Renal pelvis (tissue), 4 donors: ENCODE results near the gene RPS2. TPM values are rescaled to one million over a fixed set of nuclear protein-coding genes. Genes with fewer than 3 reads are reported as not detected.

Source experiments
- DNase-seq: peaks from one replicate; pipeline ENCODE4 v3.0.0-alpha.2; 2013
- polyA plus RNA-seq, 3 donors: library from polyadenylated mRNA; unstranded; fragments of 120-200 nt; gene quantifications; one replicate each; pipeline ENCODE4 v1.2.1, GENCODE V29; 2013; ENCODE audit not compliant: insufficient read length in 3 of 3

RPS2 gene
- polyA plus RNA-seq, 3 donors = 1,943 to 2,404 (median 2,241) TPM

GRCh38 chr16:2002406-2003230 is 38.0 kb upstream of the RPS2 start:
- no peak for DNase-seq

- DNase-seq = no peak
These were observed 37.1 kb upstream of the RPS2 start for GRCh38 chr16:2001456-2002355.

- DNase-seq = no peak
These were observed 36.4 kb upstream of the RPS2 start for GRCh38 chr16:2001035-2001434.

- no peak for DNase-seq
These were observed 35.4 kb upstream of the RPS2 start for GRCh38 chr16:1999866-2000514.

GRCh38 chr16:1998852-1999801 is 34.5 kb upstream of the RPS2 start:
- no peak for DNase-seq

- no peak for DNase-seq
These were observed 33.8 kb upstream of the RPS2 start for GRCh38 chr16:1998360-1998835.

GRCh38 chr16:1997494-1998359 is 33.1 kb upstream of the RPS2 start:
- DNase-seq = no peak

- DNase-seq = no peak
These were observed 29.1 kb upstream of the RPS2 start for GRCh38 chr16:1993731-1994131.

GRCh38 chr16:1992704-1993317 is 28.2 kb upstream of the RPS2 start:
- DNase-seq = no peak

- peak; percentile 87 for DNase-seq
These were observed 27.5 kb upstream of the RPS2 start for GRCh38 chr16:1991948-1992703.

- DNase-seq = no peak
These were observed 26.9 kb upstream of the RPS2 start for GRCh38 chr16:1991588-1991947.

- DNase-seq = no peak
These were observed 26.5 kb upstream of the RPS2 start for GRCh38 chr16:1991135-1991551.

- DNase-seq = no peak
These were observed 25.9 kb upstream of the RPS2 start for GRCh38 chr16:1990351-1991134.

- DNase-seq = no peak
These were observed 25.4 kb upstream of the RPS2 start for GRCh38 chr16:1990101-1990350.

GRCh38 chr16:1989209-1990100 is 24.8 kb upstream of the RPS2 start, which contains the start of gene SYNGR3:
SYNGR3 (plus strand) TSS chr16:1989970; CDS start chr16:1990103, 133 bp downstream.
- no peak for DNase-seq

GRCh38 chr16:1987198-1987597 is 22.6 kb upstream of the RPS2 start:
- DNase-seq = no peak
